Effector CD4-positive, alpha-beta T cell (primary cell): ENCODE results near the gene NEAT1.
"Not testable (repeated sequence)": the region's sequence is repeated elsewhere in the genome, so short reads cannot be mapped to it uniquely, and the experiment has no call there.

Source experiments
- DNase-seq: peaks from one replicate; pipeline ENCODE4 v3.0.0-alpha.2; 2020

Gene NEAT1

GRCh38 chr11:65411681-65412070 is 10.9 kb upstream of the NEAT1 start:
- no peak for DNase-seq

GRCh38 chr11:65412271-65413076 is 10.1 kb upstream of the NEAT1 start:
- DNase-seq: no peak

- not testable (repeated sequence) for DNase-seq
Observed at GRCh38 chr11:65413077-65413664, 9.4 kb upstream of the NEAT1 start.

- DNase-seq: no peak
Observed at GRCh38 chr11:65414776-65415498, 7.7 kb upstream of the NEAT1 start.

GRCh38 chr11:65415499-65416340 is 6.9 kb upstream of the NEAT1 start:
- no peak for DNase-seq

- peak; percentile 88 for DNase-seq
Observed at GRCh38 chr11:65416341-65416824, 6.2 kb upstream of the NEAT1 start.

- DNase-seq: no peak
Observed at GRCh38 chr11:65416841-65417701, 5.5 kb upstream of the NEAT1 start.

- DNase-seq: peak; percentile 23
Observed at GRCh38 chr11:65417702-65418430, 4.7 kb upstream of the NEAT1 start.

GRCh38 chr11:65418431-65418680 is 4.2 kb upstream of the NEAT1 start:
- no peak for DNase-seq

GRCh38 chr11:65418681-65419459 is 3.7 kb upstream of the NEAT1 start:
- peak; percentile 51 for DNase-seq

- DNase-seq: no peak
Observed at GRCh38 chr11:65419460-65419771, 3.2 kb upstream of the NEAT1 start.

- peak; percentile 43 for DNase-seq
Observed at GRCh38 chr11:65419772-65420481, 2.7 kb upstream of the NEAT1 start.

- DNase-seq: no peak
Observed at GRCh38 chr11:65420506-65420905, 2.1 kb upstream of the NEAT1 start.

- DNase-seq: peak; percentile 87
Observed at GRCh38 chr11:65420979-65421793, 1.4 kb upstream of the NEAT1 start.

GRCh38 chr11:65421794-65422632 is 585 bp upstream of the NEAT1 start:
- peak; percentile 81 for DNase-seq

GRCh38 chr11:65423516-65424204 is 1.1 kb downstream of the NEAT1 start:
- no peak for DNase-seq
